Transverse colon (tissue), 4 donors: ENCODE data around the gene LDHB. TPM values are rescaled to one million over a fixed set of nuclear protein-coding genes. Genes with fewer than 3 reads are reported as not detected.

Source experiments
- DNase-seq: peaks from one replicate; pipeline ENCODE4 v3.0.0-alpha.2; 2019
- H3K27ac ChIP-seq, 4 donors: fragments of 200-600 bp; sonication (generic); 2 replicates each; pipeline ENCODE4 v1.5.1; 2016 to 2018; ENCODE audit warnings: inconsistent platforms in 4 of 4
- H3K27me3 ChIP-seq: fragments of 200-600 bp; sonication (generic); 2 replicates; pipeline ENCODE4 v1.5.1; 2017; ENCODE audit warnings: inconsistent platforms
- H3K36me3 ChIP-seq, 4 donors: fragments of 200-600 bp; sonication (generic); 2 replicates each; pipeline ENCODE4 v1.5.1; 2017 to 2019; ENCODE audit warnings: inconsistent platforms in 4 of 4
- H3K4me1 ChIP-seq, 4 donors: fragments of 200-600 bp; sonication (generic); 2 replicates each; pipeline ENCODE4 v1.5.1; 2017 to 2020; ENCODE audit warnings: inconsistent platforms in 4 of 4
- H3K4me3 ChIP-seq, 4 donors: fragments of 200-600 bp; sonication (generic); 1 replicate in 1 of 4; 2 replicates in 3 of 4; pipeline versions ENCODE4 v1.5.1 to v1.6.1; 2017 to 2019; ENCODE audit warnings: inconsistent platforms in 4 of 4
- H3K9me3 ChIP-seq, 2 donors: fragments of 200-600 bp; sonication (generic); 2 replicates each; pipeline ENCODE4 v1.5.1; 2017 to 2019; ENCODE audit warnings: inconsistent platforms in 2 of 2
- CTCF ChIP-seq, 5 experiments: fragments of 200-600 bp in 3 of 5; fragments of 450-650 bp in 2 of 5; sonication (generic) in 3 of 5; IDR thresholded peaks; 1 replicate in 2 of 5; 2 replicates in 3 of 5; pipeline ENCODE4 v1.5.1; 2016 to 2017; ENCODE audit warnings: antibody characterized with exemption in 5 of 5, inconsistent platforms in 3 of 5, mild to moderate bottlenecking in 2 of 5, moderate library complexity in 1 of 5
- EP300 ChIP-seq: sonication (generic); formaldehyde crosslinking; IDR thresholded peaks from one replicate; pipeline ENCODE4 v1.6.1; 2017; ENCODE audit warnings: antibody characterized with exemption, low read depth
- POLR2A ChIP-seq: fragments of 450-650 bp; IDR thresholded peaks from one replicate; pipeline ENCODE4 v1.6.1; 2016; ENCODE audit warnings: antibody characterized with exemption, mild to moderate bottlenecking, moderate library complexity
- POLR2AphosphoS5 ChIP-seq, 3 donors: sonication (generic); formaldehyde crosslinking; IDR thresholded peaks; one replicate each; pipeline ENCODE4 v1.6.1; 2016; ENCODE audit warnings: antibody characterized with exemption in 3 of 3
- WGBS, 2 donors: methylation state at CpG; one replicate each; pipeline ENCODE4 v1.1.5; 2018; ENCODE audit warnings: low coverage in 1 of 2; 5-methylcytosine and 5-hydroxymethylcytosine counted together
- in situ Hi-C, 4 donors: fragments of 200-750 bp; cut with MboI; loops; one replicate each; pipeline versions ENCODE4 v1.15.0 to v1.15.1; 2017; ENCODE audit warnings: low sequenced_read_pairs in 3 of 4, low pct_ligation_motif_present in 1 of 4, low pct_unique_long_range_greater_than_20kb in 1 of 4
- intact Hi-C: fragments of 100-400 bp; cut with DNase I; formaldehyde crosslinking; loops from one replicate; pipeline ENCODE4 v1.15.1; 2023; ENCODE audit warnings: low total_unique reads
- total RNA-seq, 4 donors: library from RNA; depleted of rRNA; stranded (reverse); fragments of >200 nt; gene quantifications; one replicate each; pipeline ENCODE4 v1.1.0, GENCODE V29; 2016

The LDHB gene
- 100 to 1,000 TPM in 3 of 4 donors, 10 to 100 TPM in 1; 68.1 to 145 (median 118) TPM for total RNA-seq

- peak within 1 kb of the TSS; percentile 90 to 95 (median 92) for H3K27ac ChIP-seq
- intact Hi-C loops = no loop called here
These were observed at the start of gene LDHB for GRCh38 chr12:21657326-21658077. Gene LDHB, minus strand, starts transcription at chr12:21657842. Its CDS starts 3,171 bp downstream, at chr12:21654671.

GRCh38 chr12:21704847-21705246 lies 47.2 kb upstream of the LDHB start:
- DNase-seq = no peak
- Histone ChIP-seq H3K4me1 (peaks cover 0 to 8% (median 0%) of the 10 kb centered on the region in 4 donors), H3K9me3 (no peaks in the 10 kb centered on the region), H3K27me3 (no peaks in the 10 kb centered on the region), H3K27ac (no peak overlapping the region), H3K36me3 (no peaks in the 10 kb centered on the region), H3K4me3 (no peak overlapping the region)
- intact Hi-C loops (no loop called here), in situ Hi-C loops (loop anchor here in 1 of 4 donors (25.0 kb wide), 1 partner anchor 757 kb away; no protein-coding TSS in a partner anchor)
- TF ChIP-seq CTCF (IDR thresholded peaks at IDR 0.05) (no peak), POLR2AphosphoS5 (IDR thresholded peaks at IDR 0.05) (no peak), POLR2A (no peak), EP300 (no peak)
- WGBS, 2 donors = 94 to 98% methylated on average over 4 of the region's 4 CpGs

More at GRCh38 chr12:21657326-21658077, at the start of gene LDHB:
- Histone ChIP-seq H3K36me3 (peaks cover 0 to 9% (median 4%) of the 10 kb centered on the region in 4 donors), H3K27me3 (no peaks in the 10 kb centered on the region), H3K4me1 (peaks cover 0 to 25% (median 15%) of the 10 kb centered on the region in 4 donors), H3K9me3 (no peaks in the 10 kb centered on the region), H3K4me3 (peak within 1 kb of the TSS; percentile 71 to 92 (median 84))
- peak; percentile 95 for DNase-seq
- 0 to 1% methylated on average over 3 to 38 of the region's 41 CpGs for WGBS, 2 donors
- in situ Hi-C loops = no loop called here
- TF ChIP-seq POLR2A = peak; percentile 90
- TF ChIP-seq CTCF (IDR thresholded peaks at IDR 0.05) = no peak
- no peak for TF ChIP-seq EP300
- peak; percentile 92 to 97 (median 97) for TF ChIP-seq POLR2AphosphoS5 (IDR thresholded peaks at IDR 0.05)

GRCh38 chr12:21699851-21700250 lies 42.2 kb upstream of the LDHB start:
- H3K4me3 ChIP-seq = no peak overlapping the region
- H3K36me3 ChIP-seq = no peaks in the 10 kb centered on the region
- TF ChIP-seq POLR2A = no peak
- no peak for TF ChIP-seq EP300
- no peak for TF ChIP-seq CTCF (IDR thresholded peaks at IDR 0.05)
- peaks cover 0 to 5% (median 2%) of the 10 kb centered on the region in 4 donors for H3K4me1 ChIP-seq
- no peak for DNase-seq
- no peaks in the 10 kb centered on the region for H3K27me3 ChIP-seq
- no peaks in the 10 kb centered on the region for H3K9me3 ChIP-seq
- H3K27ac ChIP-seq = no peak overlapping the region
- in situ Hi-C loops = loop anchor here (10.0 to 25.0 kb wide), 6 partner anchors 295 to 762 kb away; no protein-coding TSS in a partner anchor
- intact Hi-C loops = loop anchor here (10.0 kb wide), 2 partner anchors 285 to 315 kb away; no protein-coding TSS in a partner anchor

- Histone ChIP-seq H3K27me3 (no peaks in the 10 kb centered on the region), H3K9me3 (no peaks in the 10 kb centered on the region), H3K36me3 (no peaks in the 10 kb centered on the region), H3K4me1 (peaks cover 0 to 5% (median 2%) of the 10 kb centered on the region in 4 donors), H3K27ac (no peak overlapping the region), H3K4me3 (no peak overlapping the region)
- in situ Hi-C loops = loop anchor here (10.0 to 25.0 kb wide), 5 partner anchors 297 to 739 kb away; no protein-coding TSS in a partner anchor
- WGBS, 2 donors = 23% methylated on average over 7 of the region's 7 CpGs
- no peak for DNase-seq
- peak; percentile 62 to 76 (median 72) for TF ChIP-seq CTCF (IDR thresholded peaks at IDR 0.05)
- TF ChIP-seq POLR2A = no peak
- intact Hi-C loops = loop anchor here (10.0 kb wide), 2 partner anchors 287 to 317 kb away; no protein-coding TSS in a partner anchor
These were observed 40.4 kb upstream of the LDHB start for GRCh38 chr12:21697904-21698630.
